ENCODE data around the gene XYLB.
"Not testable (repeated sequence)": the region's sequence is repeated elsewhere in the genome, so short reads cannot be mapped to it uniquely, and the experiment has no call there.

DNA sequence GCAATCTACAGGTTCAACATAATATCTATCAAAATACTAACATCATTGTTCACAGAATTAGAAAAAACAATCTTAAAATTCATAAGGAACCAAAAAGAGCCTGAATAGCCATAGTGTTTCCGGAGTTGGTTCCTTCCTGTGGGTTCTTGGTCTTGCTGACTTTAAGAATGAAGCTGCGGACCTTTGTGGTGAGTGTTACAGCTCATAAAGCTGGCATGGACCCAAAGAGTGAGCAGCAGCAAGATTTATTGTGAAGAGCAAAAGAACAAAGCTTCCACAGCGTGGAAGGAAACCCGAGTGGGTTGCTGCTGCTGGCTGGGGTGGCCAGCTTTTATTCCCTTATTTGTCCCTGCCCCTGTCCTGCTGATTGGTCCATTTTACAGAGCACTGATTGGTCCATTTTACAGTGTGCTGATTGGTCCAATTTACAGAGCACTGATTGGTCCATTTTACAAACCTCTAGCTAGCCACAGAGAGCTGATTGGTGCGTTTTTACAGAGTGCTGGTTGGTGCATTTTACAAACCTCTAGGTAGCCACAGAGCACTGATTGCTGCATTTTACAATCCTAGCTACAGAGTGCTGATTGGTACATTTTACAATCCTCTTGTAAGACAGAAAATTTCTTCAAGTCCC, 92.0 kb downstream of the XYLB start:
- TF ChIP-seq POLR2A (IDR thresholded peaks at IDR 0.05), result not testable (repeated sequence)
- TF ChIP-seq, protein P1, sequence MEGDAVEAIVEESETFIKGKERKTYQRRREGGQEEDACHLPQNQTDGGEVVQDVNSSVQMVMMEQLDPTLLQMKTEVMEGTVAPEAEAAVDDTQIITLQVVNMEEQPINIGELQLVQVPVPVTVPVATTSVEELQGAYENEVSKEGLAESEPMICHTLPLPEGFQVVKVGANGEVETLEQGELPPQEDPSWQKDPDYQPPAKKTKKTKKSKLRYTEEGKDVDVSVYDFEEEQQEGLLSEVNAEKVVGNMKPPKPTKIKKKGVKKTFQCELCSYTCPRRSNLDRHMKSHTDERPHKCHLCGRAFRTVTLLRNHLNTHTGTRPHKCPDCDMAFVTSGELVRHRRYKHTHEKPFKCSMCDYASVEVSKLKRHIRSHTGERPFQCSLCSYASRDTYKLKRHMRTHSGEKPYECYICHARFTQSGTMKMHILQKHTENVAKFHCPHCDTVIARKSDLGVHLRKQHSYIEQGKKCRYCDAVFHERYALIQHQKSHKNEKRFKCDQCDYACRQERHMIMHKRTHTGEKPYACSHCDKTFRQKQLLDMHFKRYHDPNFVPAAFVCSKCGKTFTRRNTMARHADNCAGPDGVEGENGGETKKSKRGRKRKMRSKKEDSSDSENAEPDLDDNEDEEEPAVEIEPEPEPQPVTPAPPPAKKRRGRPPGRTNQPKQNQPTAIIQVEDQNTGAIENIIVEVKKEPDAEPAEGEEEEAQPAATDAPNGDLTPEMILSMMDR (IDR thresholded peaks at IDR 0.05), result not testable (repeated sequence)
